Measurements from ENCODE around the gene FLT4.

FLT4 gene

DNA sequence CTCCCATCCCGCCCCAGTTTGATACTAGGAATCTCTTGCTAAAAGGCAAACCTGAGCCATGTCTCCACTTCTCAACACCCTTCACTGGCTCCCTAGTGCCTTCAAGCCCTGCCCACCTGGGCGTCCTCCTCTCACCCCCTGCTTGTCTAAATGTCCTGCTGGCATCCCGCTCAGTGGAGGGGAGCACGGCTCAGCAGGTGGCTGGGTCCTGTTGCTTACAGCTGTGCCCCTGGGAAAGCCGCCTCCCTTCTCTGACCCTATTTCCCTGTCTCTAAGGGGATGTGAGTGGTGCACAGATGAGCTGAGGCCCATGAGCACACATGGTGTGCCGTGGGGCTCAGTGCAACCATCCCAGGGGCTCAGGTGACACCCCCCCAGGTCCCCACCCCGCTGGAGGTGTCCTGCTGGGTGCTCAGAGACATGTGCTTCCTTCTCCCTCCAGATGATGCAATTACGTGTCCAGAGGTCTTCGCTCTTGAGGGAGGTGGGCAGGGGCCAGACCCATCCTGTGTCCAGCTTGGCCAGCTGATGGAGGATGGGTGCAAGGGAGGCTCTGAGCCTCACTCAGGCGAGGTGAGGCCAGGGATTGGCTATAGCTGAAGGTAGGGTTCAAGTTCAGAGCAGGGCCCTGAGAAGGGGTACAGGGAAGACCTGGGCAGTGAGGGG lies 24.1 kb downstream of the FLT4 start:
- DNase-seq: no peak

DNA sequence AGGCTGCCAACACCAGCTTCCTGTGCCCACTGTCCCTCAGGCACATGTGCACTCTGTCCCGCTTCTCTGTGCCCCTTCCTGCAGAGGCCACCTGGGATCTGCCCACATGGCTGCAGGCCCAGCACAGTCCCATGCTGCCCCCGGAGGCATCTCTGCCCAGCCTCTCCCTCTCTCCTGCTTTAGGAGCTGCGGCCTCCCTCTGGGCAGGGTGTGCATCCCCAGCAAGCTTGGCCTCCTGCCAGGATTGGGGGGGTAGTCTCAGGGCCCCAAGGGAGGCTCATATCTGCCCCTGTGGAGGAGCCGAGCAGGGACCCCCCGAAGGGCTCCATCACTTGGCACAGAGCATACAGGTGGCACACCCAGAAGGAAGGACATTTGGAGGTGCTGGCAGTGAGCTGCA lies 24.8 kb downstream of the FLT4 start:
- DNase-seq: no peak

DNA sequence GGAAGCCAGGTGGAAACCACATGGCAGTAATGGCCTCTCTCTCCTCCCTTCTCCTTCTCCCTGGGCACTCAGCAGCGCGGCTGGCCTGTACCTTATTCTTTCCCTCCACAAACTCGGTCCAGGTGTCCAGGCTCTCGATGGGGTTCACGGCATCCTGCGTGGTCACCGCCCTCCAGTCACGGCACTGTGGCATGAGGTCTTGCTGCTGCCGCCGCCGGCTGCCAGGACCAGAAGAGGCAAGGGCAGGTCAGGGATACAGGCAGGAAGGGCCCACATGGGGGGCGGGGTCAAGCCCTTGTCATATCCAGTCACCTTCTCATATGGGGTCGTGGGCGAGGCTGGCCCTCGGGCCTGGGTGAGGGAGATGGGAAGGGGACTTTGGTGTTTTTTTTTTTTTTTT lies 25.6 kb downstream of the FLT4 start:
- no peak for DNase-seq

DNA sequence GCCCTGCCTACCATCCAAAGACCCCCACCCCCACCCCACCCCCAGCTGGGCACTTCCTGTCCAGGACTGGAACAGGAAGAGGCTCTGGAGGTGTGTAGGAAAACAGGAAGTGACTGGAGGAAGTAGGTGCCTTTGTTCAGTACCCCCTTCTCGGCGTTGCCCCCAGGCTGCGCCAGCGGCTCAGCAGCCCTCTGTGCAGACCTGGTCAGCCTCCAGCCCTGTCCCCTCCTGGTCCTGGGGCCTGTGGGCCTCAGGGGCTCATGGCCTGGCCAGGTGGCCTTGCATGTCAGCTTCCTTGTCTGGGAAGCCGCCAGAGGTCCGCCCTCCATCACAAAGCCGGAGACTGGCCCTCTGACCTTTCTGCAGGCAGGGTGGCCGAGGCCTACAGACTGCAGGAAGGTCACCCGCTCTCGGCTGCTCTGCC lies 26.0 kb downstream of the FLT4 start:
- DNase-seq: no peak

DNA sequence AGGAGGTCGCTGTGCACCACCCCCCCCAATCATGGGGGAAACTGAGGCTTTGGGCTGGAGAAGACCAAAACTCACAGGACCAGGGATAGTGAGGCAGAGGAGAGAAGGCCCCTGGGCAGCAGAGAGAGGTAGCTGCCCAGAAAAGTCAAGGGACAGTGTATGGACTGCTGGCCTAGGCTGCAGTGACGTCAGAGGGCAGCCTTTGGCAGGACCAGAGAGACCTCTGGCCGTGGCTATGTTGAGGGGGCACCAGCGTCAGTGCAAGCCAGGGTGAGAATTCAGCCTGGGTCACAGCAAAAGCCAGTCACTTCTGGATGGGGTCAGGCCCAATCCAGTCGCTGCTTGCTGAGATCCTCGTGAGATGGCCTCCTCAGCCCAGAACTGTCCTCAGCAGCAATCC lies 26.5 kb downstream of the FLT4 start:
- DNase-seq: no peak

DNA sequence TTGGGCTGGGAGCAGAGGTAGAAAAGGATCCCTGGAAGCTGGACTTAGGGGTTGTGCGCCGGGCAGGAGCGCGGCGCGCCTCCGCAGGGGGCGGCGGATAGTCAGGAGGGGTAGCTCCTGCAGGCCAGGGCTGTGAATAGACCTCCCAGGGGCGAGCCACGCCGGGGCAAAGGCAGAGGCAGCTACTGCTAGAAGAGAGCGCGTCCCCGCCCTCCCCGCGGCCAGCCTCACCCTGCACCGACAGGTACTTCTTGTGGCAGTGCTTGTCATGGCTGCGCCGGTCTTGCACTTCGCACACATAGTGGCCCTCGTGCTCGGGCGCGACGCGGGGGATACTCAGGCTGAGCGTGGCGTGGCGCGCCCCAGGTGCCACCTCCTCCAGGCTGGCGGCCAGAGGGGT lies 28.1 kb downstream of the FLT4 start:
- DNase-seq: no peak

DNA sequence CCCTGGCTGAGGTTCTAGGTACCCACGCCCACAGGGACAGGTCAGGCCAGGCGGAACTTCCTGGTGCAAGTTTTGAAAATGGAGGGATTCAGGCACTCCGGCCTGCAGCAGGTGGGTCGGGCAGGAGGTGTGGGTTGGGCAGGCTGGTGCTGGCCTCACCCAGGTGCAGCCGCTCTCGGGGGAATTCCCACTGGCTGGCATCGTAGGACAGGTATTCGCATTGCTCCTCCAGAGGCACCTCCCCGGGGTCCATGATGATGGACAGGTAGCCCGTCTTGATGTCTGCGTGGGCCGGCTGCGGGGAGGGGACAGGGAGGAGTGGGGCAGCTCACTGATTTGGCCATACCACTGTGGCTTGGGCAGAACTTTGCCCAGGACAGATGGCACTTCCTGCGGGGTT lies 29.4 kb downstream of the FLT4 start:
- DNase-seq: no peak

DNA sequence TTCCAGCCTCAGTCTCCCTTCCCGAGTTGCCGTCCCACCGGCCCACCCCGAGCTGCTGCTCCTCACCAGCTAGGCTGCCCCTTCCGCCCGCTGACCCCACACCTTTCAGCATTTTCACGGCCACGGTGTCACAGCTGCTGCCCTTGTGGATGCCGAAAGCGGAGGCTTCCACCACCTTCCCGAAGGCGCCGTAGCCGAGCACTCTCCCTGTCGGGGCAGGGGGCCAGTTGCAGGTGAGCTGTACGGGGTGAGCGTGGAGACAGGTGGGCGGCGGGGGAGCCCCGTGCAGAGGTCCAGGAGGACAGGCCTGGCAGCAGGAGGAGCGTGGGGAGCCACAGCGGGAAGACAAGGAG lies 29.9 kb downstream of the FLT4 start:
- no peak for DNase-seq

DNA sequence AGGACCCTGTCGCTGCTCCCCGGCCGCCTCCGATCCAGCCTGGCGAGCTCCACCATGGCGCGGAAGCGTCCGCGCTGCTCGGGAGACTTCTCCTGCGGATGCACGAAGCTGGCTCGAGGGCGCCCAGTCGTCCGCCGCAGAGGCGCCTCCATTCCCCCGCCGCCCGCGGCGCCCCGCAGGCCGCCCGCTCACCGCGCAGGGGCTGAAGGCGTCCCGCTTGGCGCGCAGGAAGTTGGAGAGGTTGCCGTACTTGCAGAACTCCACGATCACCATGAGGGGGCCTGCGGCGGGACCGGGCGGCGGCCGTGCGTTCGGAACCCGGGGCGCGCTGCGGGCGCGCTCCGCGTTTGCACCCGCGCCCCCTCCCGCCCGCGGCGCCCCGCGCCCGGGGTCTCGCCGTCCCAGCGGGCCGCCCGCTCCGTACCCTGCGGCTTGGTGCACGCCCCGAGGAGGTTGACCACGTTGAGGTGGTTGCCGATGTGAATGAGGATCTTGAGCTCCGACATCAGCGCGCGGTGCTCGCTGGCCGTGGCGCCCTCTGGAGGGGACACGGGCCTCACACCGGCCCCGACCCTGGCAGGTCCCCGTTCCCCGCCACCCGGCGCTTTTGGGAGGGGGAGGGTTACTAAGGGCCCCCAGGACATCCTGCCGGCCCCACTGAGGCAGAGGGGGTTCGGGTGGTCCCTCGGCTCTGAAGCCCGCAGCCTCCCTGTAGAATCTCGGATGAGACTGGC lies 30.4 kb downstream of the FLT4 start:
- peak; percentile 56 for DNase-seq

DNA sequence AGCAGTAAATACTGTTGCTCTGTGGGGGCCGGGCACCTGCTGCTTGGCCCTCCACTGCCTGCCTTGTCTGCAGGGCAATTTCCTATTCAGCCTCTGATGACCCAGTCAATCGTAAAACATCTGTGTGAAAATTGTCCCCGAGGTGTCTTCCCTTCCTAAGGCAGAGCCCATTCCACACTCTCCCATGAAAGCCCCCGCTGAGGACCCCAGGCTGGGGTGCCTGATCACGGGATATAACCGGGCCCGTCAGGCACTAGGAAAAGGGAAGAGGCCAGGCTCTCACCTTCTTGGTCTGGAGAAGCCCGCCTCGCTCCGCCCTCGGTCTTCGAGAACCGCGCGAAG lies 30.9 kb downstream of the FLT4 start:
- no peak for DNase-seq

DNA sequence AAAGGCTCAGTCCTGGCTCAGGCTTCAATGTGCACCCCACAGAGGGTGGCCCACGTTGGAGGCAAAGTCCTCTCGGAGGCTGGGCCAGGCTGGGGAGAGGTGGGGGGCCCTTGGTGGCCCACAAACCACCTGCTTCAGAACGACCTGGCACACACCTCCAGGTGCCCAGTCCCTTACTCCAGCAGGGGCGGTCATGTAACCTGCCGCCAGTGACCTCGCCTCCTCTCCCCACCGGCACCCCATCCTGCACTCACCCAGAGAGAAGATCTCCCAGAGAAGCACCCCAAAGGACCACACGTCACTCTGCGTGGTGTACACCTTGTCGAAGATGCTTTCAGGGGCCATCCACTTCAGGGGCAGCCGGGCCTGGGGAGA lies 35.6 kb downstream of the FLT4 start:
- DNase-seq: no peak

DNA sequence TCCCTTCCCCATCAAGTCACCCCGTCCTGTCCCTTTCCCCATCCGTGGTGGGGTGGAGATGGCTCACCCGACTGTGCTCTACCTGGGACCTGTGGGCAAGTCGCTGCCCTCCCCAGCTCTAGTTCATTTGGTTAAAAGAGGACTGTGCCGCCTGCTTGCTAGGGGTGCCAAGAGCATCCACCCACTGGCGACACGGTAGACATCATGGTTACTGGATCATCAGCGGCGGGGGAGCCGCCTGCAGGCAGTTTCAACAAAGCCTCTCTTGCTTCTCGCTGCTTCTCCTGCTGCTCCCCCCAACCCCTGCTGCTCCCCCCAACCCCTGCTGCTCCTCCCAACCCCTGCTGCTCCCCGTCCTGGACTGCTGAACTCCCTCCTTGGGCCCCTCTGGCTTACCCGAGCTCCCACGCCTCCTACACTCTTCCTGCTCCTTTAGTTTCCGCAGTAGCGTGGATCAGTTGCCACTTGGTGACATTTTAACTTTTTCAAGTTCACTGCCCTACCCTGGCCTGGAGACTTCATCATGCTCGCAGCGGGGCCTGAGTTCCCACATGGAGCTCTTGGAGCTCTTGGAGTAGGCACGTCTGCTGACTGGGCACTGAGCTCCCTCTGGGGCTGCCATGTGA lies 36.1 kb downstream of the FLT4 start:
- DNase-seq: no peak

DNA sequence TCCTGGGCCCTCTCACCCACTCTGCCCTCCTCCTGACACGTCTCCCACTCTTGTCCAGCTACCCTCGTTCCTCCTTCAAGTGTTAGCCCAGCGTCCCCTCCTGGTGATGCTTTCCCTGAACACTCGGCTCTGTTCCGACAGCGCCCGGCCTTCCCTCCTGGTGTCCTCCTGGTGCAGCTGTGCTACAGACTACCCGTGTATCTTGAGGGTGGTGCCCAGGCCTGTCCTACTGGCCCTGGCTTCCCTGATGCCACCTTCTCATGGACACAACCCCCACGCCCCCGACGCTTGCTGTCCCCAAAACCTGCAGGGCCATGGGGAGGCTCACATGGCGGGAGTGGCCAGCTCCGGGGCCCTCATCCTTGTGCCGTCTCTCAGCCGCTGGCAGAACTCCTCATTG lies 36.7 kb downstream of the FLT4 start:
- no peak for DNase-seq

DNA sequence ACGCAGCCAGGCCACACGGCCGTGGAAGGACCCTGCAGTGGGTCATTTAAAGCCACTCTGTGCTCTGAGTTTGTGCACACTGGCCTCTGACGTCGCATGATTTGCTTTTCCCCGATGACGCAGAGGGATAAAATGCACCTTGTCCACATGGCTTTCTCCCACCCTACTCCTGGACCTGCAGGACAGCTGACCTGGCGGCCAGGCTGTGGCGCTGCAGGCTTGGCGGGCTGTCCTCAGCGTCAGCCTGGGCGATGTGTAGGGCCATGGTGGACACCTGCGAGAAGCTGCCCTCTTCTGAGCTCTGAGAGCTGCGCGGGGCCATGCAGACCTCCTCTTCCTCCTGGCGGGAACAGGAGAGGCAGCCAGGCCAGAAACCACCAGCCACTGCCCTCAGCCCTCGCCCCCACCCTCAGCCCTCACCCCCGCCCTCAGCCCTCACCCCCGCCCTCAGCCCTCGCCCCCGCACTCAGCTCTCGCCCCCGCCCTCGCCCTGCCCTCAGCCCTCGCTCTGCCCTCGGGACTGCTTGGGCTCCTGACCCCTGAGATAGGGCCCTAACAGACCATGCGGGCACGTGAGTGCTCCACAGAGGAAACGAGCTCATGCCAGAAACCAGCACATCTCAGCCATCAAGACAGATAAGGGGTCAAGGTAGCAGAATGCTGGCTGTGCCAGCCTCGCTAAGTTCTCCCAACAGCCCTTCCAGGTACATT lies 38.1 kb downstream of the FLT4 start:
- DNase-seq: no peak

DNA sequence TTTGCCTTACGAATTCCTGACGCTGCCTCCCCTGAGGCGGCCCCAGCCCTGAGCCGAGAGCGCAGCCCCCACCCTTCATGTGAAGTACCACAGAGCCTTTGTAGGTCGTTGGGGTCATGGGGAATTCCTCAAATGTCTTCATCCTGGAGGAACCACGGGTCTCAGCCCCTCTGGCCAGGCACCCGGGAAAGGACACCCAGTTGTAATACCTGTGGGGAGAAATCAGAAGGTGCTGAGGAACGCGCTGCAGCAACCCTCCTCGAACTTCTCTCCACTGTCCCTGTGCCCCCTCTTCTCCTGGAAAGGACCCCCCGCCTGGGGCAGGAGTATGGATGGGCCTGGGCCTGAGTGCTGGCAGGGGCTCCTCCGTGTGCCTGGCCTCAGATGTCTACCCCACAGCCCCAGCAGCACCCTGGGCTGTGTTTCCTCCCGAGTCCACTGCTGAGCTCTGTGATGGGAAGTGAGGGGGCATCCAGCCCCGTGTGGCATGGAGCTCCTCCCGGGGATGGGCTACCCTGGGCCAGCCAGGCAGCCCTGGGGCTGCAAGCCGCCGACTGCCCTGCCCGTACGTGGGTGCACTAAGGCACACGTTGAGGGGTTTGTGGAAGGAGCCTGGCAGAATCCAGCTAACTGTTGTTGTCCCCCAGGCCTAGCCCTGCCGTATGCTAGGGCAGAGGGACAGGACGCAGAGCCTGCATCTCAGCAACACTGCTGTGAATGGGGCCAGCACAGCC lies 39.4 kb downstream of the FLT4 start:
- no peak for DNase-seq

DNA sequence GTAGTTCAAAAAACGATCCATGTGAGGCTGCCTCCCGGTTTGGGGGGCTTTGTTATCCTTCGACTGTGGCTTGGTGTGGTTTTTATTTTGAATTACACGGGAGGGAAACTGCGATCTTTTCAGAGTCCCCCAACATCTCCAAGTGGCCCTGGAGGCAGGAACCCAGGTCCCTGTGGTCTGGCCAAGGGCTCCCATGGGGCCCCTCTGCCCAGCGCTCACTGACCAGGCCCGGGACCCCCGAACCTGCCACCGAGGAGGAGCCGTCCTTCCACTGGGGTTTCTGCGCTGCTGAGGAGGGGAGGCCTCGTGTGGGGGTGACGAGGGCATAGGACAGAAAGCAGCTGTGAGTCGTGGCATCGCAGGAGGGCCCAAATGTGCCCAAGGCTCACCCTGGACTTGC lies 40.0 kb downstream of the FLT4 start:
- DNase-seq: no peak

DNA sequence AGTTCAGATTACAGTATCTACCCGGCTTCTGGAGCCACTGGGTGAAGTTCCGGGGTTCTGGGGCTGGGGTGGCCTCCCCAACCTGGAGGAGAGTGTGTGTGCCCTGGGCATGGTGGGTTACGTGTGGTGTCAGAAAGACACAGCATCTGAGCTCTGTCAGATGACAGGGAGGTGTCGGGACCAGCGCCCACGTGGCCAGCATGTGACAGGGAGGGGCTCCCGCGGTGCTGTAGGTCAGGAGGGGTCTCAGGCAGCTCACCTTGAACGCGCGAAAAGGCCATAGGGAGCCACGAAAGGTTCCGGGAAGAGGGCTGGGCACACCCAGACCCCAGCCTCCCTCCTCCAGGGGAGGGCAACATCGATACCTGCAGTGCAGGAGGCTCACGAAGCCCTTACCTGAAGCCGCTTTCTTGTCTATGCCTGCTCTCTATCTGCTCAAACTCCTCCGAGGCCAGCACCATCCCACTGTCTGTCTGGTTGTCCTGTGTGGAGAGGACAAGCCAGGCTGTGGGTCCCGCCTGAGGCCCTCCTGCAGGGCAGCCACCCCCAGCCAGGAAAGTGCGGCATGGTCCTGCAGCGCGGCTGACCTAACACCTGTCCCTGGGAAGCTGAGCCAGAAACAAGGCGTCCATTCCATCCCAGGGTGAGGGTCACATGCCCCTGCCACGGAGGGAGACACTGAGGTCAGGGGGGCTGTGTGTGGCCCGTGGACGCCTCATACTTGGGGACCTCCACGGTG lies 40.7 kb downstream of the FLT4 start:
- no peak for DNase-seq

DNA sequence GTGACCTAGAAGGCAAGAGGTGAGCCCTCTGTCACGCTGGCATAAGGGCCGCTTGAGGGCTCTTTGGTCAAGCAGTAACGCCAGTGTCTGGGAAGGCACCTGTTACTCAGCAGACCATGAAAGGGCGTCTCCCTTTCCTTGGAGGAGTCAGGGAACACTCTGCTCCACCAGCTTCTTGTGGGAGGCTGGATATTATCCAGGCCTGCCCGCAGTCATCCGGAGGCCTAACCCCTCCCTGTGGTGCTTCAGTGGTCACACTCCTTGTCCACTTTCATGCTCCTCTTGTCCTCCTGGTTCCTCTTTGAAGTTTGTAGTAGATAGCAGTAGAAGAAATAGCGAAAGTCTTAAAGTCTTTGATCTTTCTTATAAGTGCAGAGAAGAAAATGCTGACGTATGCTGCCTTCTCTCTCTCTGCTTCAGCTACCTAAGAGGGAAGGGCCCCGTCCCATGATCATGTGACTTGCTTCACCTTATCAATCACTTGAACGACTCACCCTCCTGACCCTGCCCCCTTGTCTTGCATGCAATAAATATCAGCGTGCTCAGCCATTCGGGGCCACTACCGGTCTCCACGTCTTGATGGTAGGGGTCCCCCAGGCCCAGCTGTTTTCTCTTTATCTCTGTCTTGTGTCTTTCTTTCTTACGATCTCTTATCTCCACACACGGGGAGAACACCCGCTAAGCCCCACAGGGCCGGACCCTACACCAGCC lies 41.4 kb downstream of the FLT4 start:
- DNase-seq: no peak

DNA sequence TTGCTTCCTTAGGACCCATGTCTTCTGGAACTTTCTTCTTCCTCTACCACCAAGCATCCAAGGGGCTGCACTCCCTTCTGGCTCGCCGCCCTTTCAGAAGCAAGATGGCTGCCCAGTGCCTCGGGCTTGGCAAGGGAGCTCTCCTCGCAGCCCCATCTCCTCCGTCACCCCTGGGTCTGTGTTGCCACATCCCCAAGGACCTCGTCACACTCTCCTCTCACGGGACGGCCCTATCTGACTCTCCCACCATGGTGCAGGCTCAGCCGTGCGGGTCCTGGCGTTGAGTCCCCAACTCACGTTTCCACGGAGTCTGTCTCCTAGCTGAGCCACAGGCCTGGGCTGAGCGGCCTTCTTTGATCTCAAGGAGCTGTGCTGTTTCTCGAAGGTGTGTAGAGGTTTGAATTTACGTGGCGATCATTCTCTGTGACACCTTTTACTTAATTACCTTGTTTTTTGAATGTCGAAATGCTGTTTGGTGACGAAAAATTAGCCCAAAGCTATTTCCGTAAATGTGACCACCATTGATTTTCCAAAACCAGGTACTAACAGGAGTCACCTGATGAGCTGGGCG lies 43.1 kb downstream of the FLT4 start:
- no peak for DNase-seq

DNA sequence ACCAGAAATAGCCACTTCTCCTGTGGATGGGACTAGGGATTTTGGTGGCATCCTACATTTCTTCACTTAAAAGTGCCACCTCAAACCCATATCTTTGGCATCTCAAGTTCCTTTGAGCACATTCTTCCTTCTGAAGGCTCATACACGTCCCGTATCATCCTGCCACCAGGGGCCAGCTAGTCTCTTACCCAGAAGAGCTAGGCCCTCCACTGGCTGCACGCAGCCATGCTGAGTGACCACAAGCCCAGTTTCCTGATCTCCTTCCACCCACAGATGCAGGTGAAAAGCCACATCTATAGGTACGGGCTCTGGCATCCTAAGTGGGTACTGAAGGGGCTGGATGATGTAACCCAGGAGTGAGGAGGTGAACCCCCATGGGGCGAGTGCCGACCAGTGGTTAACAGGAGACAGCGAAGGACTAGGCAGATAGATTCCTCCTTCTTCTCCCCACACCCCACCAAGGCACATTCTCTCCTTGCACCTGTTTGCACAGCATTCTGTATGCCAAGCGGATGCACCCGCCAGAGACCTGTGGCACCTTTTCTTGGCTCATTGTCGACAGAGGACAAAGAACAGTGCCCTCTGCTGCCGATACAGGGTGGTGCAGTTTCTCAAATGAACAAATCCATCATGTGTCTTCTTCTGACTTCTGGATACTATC lies 43.7 kb downstream of the FLT4 start:
- peak; percentile 63 for DNase-seq

DNA sequence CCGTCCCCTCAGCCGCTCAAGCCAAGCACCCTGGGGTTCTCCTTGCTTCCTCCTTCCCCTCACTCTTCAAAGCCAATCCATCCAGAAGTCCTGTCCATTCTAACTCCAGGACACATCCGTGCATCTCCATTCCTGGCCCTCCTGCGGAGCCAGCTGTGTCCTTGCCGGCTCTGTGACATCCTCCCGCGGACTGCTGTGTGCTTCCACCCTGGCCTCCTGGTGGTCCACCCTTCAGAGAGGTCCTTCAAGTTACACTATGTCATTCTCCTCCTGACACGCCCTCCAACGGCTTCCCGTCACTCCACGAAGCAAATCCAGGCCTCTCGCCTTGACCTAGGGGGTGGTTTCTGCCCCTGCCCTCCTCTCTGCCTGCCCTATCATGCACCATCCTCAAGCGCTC lies 45.1 kb downstream of the FLT4 start:
- DNase-seq: no peak

All from activated naive CD4-positive, alpha-beta T cell treated with anti-CD3 and anti-CD28 coated beads, Interleukin-2, amount 50 U/mL, for 16 hours (primary cell).